Breast epithelium (tissue), 4 donors: ENCODE data around the gene TAGLN. TPM values are rescaled to one million over a fixed set of nuclear protein-coding genes. Genes with fewer than 3 reads are reported as not detected.
"Not testable (repeated sequence)": the region's sequence is repeated elsewhere in the genome, so short reads cannot be mapped to it uniquely, and the experiment has no call there.

Experiments used
- DNase-seq, 2 donors: peaks; one replicate each; pipeline ENCODE4 v3.0.0-alpha.2; 2019; ENCODE audit warnings: low spot score in 2 of 2
- H3K27ac ChIP-seq, 2 donors: fragments of 200-600 bp; sonication (generic) in 1 of 2; one replicate each; pipeline ENCODE4 v1.5.1; 2016 to 2019; ENCODE audit warnings: mild to moderate bottlenecking in 1 of 2
- H3K27me3 ChIP-seq, 2 donors: fragments of 200-600 bp; sonication (generic) in 1 of 2; one replicate each; pipeline versions ENCODE4 v1.5.1 to v1.6.0; 2017 to 2019; ENCODE audit warnings: control low read depth in 1 of 2, mild to moderate bottlenecking in 1 of 2
- H3K36me3 ChIP-seq: fragments of 200-600 bp; one replicate; pipeline ENCODE4 v1.5.1; 2019
- H3K4me1 ChIP-seq, 2 donors: fragments of 200-600 bp; sonication (generic); one replicate each; pipeline ENCODE4 v1.5.1; 2016 to 2019; ENCODE audit warnings: control low read depth in 1 of 2
- H3K4me3 ChIP-seq, 3 donors: fragments of 200-600 bp; sonication (generic); 1 replicate in 2 of 3; 2 replicates in 1 of 3; pipeline ENCODE4 v1.5.1; 2016 to 2019; ENCODE audit warnings: mild to moderate bottlenecking in 3 of 3, moderate library complexity in 2 of 3
- H3K9me3 ChIP-seq, 2 donors: fragments of 200-600 bp; sonication (generic) in 1 of 2; one replicate each; pipeline ENCODE4 v1.5.1; 2016 to 2019; ENCODE audit warnings: control low read depth in 1 of 2
- CTCF ChIP-seq, 3 donors: fragments of 450-650 bp; IDR thresholded peaks; one replicate each; pipeline ENCODE4 v1.5.1; 2016 to 2017; ENCODE audit warnings: antibody characterized with exemption in 3 of 3, mild to moderate bottlenecking in 3 of 3, moderate library complexity in 3 of 3
- POLR2A ChIP-seq: fragments of 450-650 bp; IDR thresholded peaks from one replicate; pipeline ENCODE4 v1.6.1; 2016; ENCODE audit warnings: antibody characterized with exemption, mild to moderate bottlenecking, moderate library complexity
- POLR2AphosphoS5 ChIP-seq, 3 donors: sonication (generic); formaldehyde crosslinking; IDR thresholded peaks; one replicate each; pipeline ENCODE4 v1.6.1; 2017; ENCODE audit warnings: antibody characterized with exemption in 3 of 3
- intact Hi-C: fragments of 100-400 bp; cut with DNase I; formaldehyde crosslinking; loops from one replicate; pipeline ENCODE4 v1.15.1; 2023; ENCODE audit warnings: low total_unique reads
- total RNA-seq, 3 donors: library from RNA; depleted of rRNA; stranded (reverse); fragments of >200 nt; gene quantifications; one replicate each; pipeline ENCODE4 v1.1.0, GENCODE V29; 2016

The TAGLN gene
- total RNA-seq, 3 donors from 2014 or later: 602 to 1,663 (median 1,380) TPM

DNA sequence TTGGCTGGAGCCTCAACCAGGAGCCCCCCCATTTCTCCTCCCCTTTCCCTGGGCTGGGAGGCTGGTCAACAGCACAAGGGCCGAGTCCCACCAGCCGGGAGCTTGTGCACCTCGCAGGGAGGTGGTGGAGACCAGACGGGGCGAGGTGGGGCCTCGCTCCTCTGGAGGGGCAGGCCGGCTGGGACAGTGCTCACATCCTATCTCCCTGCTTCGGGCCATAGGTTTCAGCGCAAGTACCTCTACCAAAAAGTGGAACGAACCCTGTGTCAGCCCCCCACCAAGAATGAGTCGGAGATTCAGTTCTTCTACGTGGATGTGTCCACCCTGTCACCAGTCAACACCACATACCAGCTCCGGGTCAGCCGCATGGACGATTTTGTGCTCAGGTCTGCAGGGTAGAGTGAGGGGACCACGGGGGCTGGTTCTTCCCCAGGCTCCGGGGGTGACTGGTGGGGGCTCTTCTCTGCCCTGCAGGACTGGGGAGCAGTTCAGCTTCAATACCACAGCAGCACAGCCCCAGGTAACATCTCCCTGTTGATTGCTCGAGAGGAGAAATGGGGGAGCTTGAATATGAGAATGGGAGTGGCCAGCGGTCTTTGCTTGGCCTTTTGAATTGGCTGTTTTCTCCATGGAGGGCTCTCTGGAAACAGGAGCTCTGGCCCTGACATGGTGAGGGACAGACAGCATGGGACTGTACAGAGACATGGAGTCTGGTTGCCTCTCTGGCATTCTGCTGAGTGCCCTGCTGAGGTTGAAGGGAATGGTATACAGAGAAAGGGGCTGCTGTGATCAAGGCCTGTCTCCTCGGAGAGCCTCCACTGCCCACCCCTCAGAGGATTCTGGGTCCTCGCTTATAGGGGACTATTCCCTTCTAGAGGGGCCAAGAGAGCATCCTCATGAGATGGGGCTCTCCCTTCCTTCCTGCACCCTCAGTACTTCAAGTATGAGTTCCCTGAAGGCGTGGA is 17.3 kb upstream of the TAGLN start:
- peak overlapping the region in 1 of 2 donors; percentile 48 for H3K27ac ChIP-seq
- intact Hi-C loops: no loop called here
- H3K36me3 ChIP-seq: no peaks in the 10 kb centered on the region
- H3K4me3 ChIP-seq: peak overlapping the region in 1 of 3 donors; percentile 88
- no peak for TF ChIP-seq POLR2A
- peaks cover 4% of the 10 kb centered on the region in 2 donors for H3K4me1 ChIP-seq
- H3K9me3 ChIP-seq: no peaks in the 10 kb centered on the region
- no peaks in the 10 kb centered on the region for H3K27me3 ChIP-seq
- DNase-seq: peak in 1 of 2 donors; percentile 37

DNA sequence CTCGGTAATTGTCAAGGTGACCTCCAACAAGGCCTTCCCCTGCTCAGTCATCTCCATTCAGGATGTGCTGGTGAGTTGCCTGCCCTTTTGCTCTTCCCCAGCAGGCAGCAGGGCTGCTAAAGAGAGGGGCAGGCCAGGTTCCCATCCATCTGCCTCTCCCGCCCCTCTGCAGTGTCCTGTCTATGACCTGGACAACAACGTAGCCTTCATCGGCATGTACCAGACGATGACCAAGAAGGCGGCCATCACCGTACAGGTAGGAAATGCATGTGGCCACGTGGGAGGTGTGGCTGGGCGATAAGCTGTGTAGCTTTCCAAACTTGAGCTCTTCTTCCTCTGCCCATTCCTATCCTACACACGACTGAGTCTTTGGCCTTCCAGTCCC is 16.6 kb upstream of the TAGLN start:
- intact Hi-C loops: no loop called here
- no peak overlapping the region for H3K4me3 ChIP-seq
- no peaks in the 10 kb centered on the region for H3K9me3 ChIP-seq
- DNase-seq: peak in 1 of 2 donors; percentile 28
- no peak overlapping the region for H3K27ac ChIP-seq
- H3K4me1 ChIP-seq: peaks cover 4% of the 10 kb centered on the region in 2 donors
- TF ChIP-seq POLR2AphosphoS5 (IDR thresholded peaks at IDR 0.05) (no peak), POLR2A (no peak), CTCF (IDR thresholded peaks at IDR 0.05) (no peak)
- H3K27me3 ChIP-seq: no peaks in the 10 kb centered on the region
- H3K36me3 ChIP-seq: no peaks in the 10 kb centered on the region

DNA sequence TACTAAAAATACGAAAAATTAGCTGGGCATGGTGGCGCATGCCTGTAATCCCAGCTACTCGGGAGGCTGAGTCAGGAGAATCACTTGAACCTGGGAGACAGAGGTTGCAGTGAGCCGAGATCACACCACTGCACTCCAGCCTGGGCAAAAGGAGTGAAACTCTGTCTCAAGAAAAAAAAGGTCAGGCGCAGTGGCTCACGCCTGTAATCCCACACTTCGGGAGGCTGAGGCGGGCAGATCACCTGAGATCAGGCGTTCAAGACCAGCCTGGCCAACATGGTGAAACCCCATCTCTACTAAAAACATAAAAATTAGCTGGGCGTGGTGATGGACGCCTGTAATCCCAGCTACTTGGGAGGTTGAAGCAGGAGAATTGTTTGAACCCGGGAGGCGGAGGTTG is 16.0 kb upstream of the TAGLN start:
- H3K9me3 ChIP-seq, intact Hi-C loops, H3K27me3 ChIP-seq, H3K27ac ChIP-seq, H3K4me3 ChIP-seq, H3K36me3 ChIP-seq, H3K4me1 ChIP-seq: not testable (repeated sequence)
- DNase-seq: peak in 1 of 2 donors; percentile 28

GRCh38 chr11:117183724-117184349 is 15.3 kb upstream of the TAGLN start:
- no peaks in the 10 kb centered on the region for H3K27me3 ChIP-seq
- H3K36me3 ChIP-seq: no peaks in the 10 kb centered on the region
- no peak overlapping the region for H3K27ac ChIP-seq
- H3K9me3 ChIP-seq: no peaks in the 10 kb centered on the region
- peaks cover 0 to 4% of the 10 kb centered on the region in 2 donors for H3K4me1 ChIP-seq
- DNase-seq: peak; percentile 55 to 60
- intact Hi-C loops: no loop called here
- no peak overlapping the region for H3K4me3 ChIP-seq
- TF ChIP-seq CTCF (IDR thresholded peaks at IDR 0.05): no peak
- no peak for TF ChIP-seq POLR2AphosphoS5 (IDR thresholded peaks at IDR 0.05)
- TF ChIP-seq POLR2A: no peak

- Histone ChIP-seq H3K36me3 (no peaks in the 10 kb centered on the region), H3K9me3 (no peaks in the 10 kb centered on the region), H3K4me1 (peaks cover 0 to 2% of the 10 kb centered on the region in 2 donors), H3K4me3 (no peak overlapping the region), H3K27me3 (no peaks in the 10 kb centered on the region), H3K27ac (peak overlapping the region in 1 of 2 donors; percentile 44)
- DNase-seq: peak; percentile 10 to 14
- no peak for TF ChIP-seq POLR2A
- TF ChIP-seq CTCF (IDR thresholded peaks at IDR 0.05): no peak
- no peak for TF ChIP-seq POLR2AphosphoS5 (IDR thresholded peaks at IDR 0.05)
- intact Hi-C loops: no loop called here
Measured at GRCh38 chr11:117185736-117186430, 13.3 kb upstream of the TAGLN start.

DNA sequence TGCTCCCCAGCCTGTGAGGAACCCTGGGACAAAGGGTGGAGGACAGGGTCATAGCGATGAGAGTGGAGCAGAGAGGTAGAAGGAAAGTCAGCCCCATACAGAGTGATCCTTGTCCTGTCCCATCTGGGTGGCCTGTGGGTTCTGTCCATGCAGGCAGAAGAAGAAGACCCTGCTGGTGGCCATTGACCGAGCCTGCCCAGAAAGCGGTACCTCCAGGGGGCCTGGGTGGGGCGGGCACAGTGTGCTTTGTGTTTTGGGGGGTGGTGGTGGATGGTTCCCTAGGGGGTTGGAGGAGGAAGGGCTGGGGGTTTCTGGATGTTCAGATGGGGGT is 12.8 kb upstream of the TAGLN start:
- no peaks in the 10 kb centered on the region for H3K36me3 ChIP-seq
- DNase-seq: peak; percentile 12 to 31
- H3K27ac ChIP-seq: peak overlapping the region in 1 of 2 donors; percentile 44

More for the DNA sequence above, 12.8 kb upstream of the TAGLN start:
- Histone ChIP-seq H3K27me3 (no peaks in the 10 kb centered on the region), H3K4me1 (no peaks in the 10 kb centered on the region), H3K9me3 (no peaks in the 10 kb centered on the region), H3K4me3 (no peak overlapping the region)
- TF ChIP-seq CTCF (IDR thresholded peaks at IDR 0.05) (no peak), POLR2AphosphoS5 (IDR thresholded peaks at IDR 0.05) (no peak), POLR2A (no peak)
- intact Hi-C loops: no loop called here
